Prostate gland (tissue), 2 donors: ENCODE results near the gene KPNA2. TPM values are rescaled to one million over a fixed set of nuclear protein-coding genes. Genes with fewer than 3 reads are reported as not detected.
"Not testable (repeated sequence)": the region's sequence is repeated elsewhere in the genome, so short reads cannot be mapped to it uniquely, and the experiment has no call there.

Source experiments
- DNase-seq: peaks from one replicate; pipeline ENCODE4 v3.0.0-alpha.2; 2019; ENCODE audit warnings: low spot score
- H3K27ac ChIP-seq, 2 donors: fragments of 200-600 bp; sonication (generic); 2 replicates each; pipeline ENCODE4 v1.5.1; 2017 to 2019
- H3K27me3 ChIP-seq: fragments of 200-600 bp; sonication (generic); replicated peaks from 2 replicates; pipeline ENCODE4 v1.5.1; 2019; ENCODE audit not compliant: insufficient read depth
- H3K36me3 ChIP-seq, 2 donors: fragments of 200-600 bp; sonication (generic); 1 replicate in 1 of 2; 2 replicates in 1 of 2; pipeline versions ENCODE4 v1.5.1 to v1.8.1; 2017 to 2019
- H3K4me1 ChIP-seq: fragments of 200-600 bp; sonication (generic); replicated peaks from 2 replicates; pipeline ENCODE4 v1.5.1; 2019
- H3K4me3 ChIP-seq, 2 donors: fragments of 200-600 bp; sonication (generic); 2 replicates each; pipeline ENCODE4 v1.5.1; 2017 to 2019
- H3K9me3 ChIP-seq: fragments of 200-600 bp; sonication (generic); 2 replicates; pipeline ENCODE4 v1.5.1; 2017
- CTCF ChIP-seq, 4 experiments: fragments of 200-600 bp in 2 of 4; fragments of 450-650 bp in 2 of 4; sonication (generic) in 2 of 4; IDR thresholded peaks; 1 replicate in 3 of 4; 2 replicates in 1 of 4; pipeline ENCODE4 v1.5.1; 2016 to 2019; ENCODE audit warnings: antibody characterized with exemption in 4 of 4, mild to moderate bottlenecking in 2 of 4, moderate library complexity in 2 of 4
- POLR2A ChIP-seq: fragments of 450-650 bp; IDR thresholded peaks from one replicate; pipeline ENCODE4 v1.6.1; 2016; ENCODE audit warnings: antibody characterized with exemption, mild to moderate bottlenecking
- POLR2AphosphoS5 ChIP-seq: sonication (generic); formaldehyde crosslinking; IDR thresholded peaks from one replicate; pipeline ENCODE4 v1.6.1; 2017; ENCODE audit warnings: antibody characterized with exemption
- WGBS: methylation state at CpG from one replicate; pipeline ENCODE4 v1.1.5; 2018; 5-methylcytosine and 5-hydroxymethylcytosine counted together
- intact Hi-C: fragments of 100-400 bp; cut with DNase I; formaldehyde crosslinking; loops from one replicate; pipeline ENCODE4 v1.14.2; 2022
- total RNA-seq, 2 donors: library from RNA; depleted of rRNA; stranded (reverse); fragments of >200 nt; gene quantifications; one replicate each; pipeline ENCODE4 v1.1.0, GENCODE V29; 2016

The KPNA2 gene
- total RNA-seq, 2 donors from 2014 or later, result 13.4 to 68.4 TPM

GRCh38 chr17:68015081-68015723, 20.3 kb upstream of the KPNA2 start:
- Histone ChIP-seq H3K4me3 (no peak overlapping the region), H3K4me1 (no peaks in the 10 kb centered on the region), H3K27me3 (no peaks in the 10 kb centered on the region), H3K36me3 (no peaks in the 10 kb centered on the region), H3K9me3 (no peaks in the 10 kb centered on the region), H3K27ac (no peak overlapping the region)
- WGBS, result 81% methylated on average over 11 of the region's 11 CpGs
- intact Hi-C loops, result loop anchor here (10.0 kb wide), 1 partner anchor 50 kb away; no protein-coding TSS in a partner anchor
- DNase-seq, result no peak
- TF ChIP-seq POLR2A (no peak), POLR2AphosphoS5 (no peak), CTCF (IDR thresholded peaks at IDR 0.05) (no peak)

DNA sequence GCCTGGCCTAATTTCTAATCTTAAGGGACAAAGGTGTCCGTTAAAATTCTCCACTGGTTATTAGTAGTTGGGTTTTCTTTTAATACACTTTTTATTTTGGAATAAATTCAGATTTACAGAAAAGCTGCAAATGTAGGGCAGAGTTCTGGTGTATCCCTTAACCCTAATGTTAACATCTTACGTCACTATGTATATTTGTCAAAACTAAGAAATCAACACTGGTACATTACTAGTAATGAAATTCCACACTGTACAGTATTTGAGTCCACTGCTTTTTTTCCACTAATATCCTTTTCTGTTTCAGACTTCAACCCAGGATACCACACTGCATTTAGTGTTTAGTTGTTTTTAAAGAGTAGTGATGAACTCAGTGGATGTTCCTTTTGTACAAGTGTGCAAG, 18.7 kb upstream of the KPNA2 start:
- Histone ChIP-seq H3K27me3 (no peaks in the 10 kb centered on the region), H3K27ac (no peak overlapping the region), H3K4me3 (no peak overlapping the region), H3K4me1 (no peaks in the 10 kb centered on the region), H3K9me3 (no peaks in the 10 kb centered on the region), H3K36me3 (no peaks in the 10 kb centered on the region)
- WGBS, result 95% methylated on average over 2 of the region's 2 CpGs
- intact Hi-C loops, result loop anchor here (10.0 kb wide), 1 partner anchor 52 kb away; no protein-coding TSS in a partner anchor
- DNase-seq, result no peak
- TF ChIP-seq POLR2AphosphoS5 (no peak), CTCF (IDR thresholded peaks at IDR 0.05) (no peak), POLR2A (no peak)

DNA sequence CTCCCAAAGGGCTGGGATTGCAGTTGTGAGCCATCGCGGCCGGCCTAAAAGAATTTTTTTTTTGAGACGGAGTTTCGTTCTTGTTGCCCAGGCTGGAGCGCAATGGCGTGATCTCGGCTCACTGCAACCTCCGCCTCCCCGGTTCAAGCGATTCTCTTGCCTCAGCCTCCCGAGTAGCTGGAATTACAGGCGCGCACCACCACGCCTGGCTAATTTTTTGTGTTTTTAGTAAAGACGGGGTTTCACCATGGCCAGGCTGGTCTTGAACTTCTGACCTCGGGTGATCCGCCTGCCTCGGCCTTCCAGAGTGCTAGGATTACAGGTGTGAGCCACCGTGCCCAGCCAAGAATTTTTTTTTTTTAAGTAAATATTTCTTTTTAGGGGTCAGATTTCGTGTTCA, 17.0 kb upstream of the KPNA2 start:
- not testable (repeated sequence) for H3K36me3 ChIP-seq, H3K27me3 ChIP-seq, H3K9me3 ChIP-seq, H3K27ac ChIP-seq, H3K4me1 ChIP-seq, DNase-seq, H3K4me3 ChIP-seq
- WGBS, result 86% methylated on average over 21 of the region's 21 CpGs
- intact Hi-C loops, result loop anchor here (10.0 kb wide), 1 partner anchor 54 kb away; no protein-coding TSS in a partner anchor

- intact Hi-C loops, result loop anchor here (10.0 kb wide), 1 partner anchor 55 kb away; no protein-coding TSS in a partner anchor
- Histone ChIP-seq H3K4me1 (no peaks in the 10 kb centered on the region), H3K27ac (no peak overlapping the region), H3K27me3 (no peaks in the 10 kb centered on the region), H3K36me3 (no peaks in the 10 kb centered on the region), H3K9me3 (no peaks in the 10 kb centered on the region), H3K4me3 (no peak overlapping the region)
- WGBS, result 81% methylated on average over 9 of the region's 9 CpGs
- no peak for DNase-seq
- TF ChIP-seq POLR2A (no peak), CTCF (IDR thresholded peaks at IDR 0.05) (no peak), POLR2AphosphoS5 (no peak)
These were observed 16.2 kb upstream of the KPNA2 start for GRCh38 chr17:68019336-68019674.

DNA sequence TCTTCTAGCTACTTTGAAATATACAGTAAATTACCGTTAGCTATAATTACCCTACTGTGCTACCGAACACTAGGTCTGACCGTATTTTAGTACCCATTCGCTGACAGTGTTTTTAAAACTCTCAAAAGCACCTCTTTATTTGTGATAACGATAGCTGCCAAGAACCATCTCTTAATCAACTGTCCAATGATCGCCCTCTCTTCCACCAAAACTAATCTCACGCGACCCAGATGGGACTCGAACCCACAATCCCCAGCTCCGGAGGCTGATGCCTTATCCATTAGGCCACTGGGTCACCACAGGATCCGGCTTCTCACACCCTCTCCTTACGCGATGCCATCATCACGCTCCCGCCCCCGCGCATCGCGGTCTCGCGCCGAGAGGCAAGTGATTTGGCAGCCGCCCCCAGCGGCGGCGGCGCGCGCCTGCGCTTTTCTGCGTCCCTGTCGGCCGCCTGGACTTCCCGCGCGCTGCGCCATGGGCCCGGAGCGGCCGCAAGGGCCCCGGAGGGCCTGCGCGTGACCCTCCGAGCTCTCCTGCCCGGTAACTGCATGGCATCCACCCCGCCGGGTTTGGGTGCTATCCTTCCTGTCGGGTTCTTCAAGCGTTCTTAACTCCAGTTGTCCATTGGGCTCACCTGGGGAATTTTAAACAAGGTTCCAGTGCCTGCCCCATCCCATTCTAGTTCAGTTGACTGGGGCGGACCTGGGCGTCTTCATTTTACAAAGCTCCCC, 15.7 kb upstream of the KPNA2 start:
- Histone ChIP-seq H3K36me3 (no peaks in the 10 kb centered on the region), H3K27me3 (no peaks in the 10 kb centered on the region), H3K9me3 (no peaks in the 10 kb centered on the region), H3K4me1 (no peaks in the 10 kb centered on the region), H3K27ac (peak overlapping the region; percentile 83 to 90), H3K4me3 (peak overlapping the region; percentile 47 to 49)
- intact Hi-C loops, result loop anchor here (10.0 kb wide), 1 partner anchor 55 kb away; no protein-coding TSS in a partner anchor
- WGBS, result 2% methylated on average over 47 of the region's 51 CpGs
- DNase-seq, result peak; percentile 94
- TF ChIP-seq POLR2A (peak; percentile 41), POLR2AphosphoS5 (peak; percentile 94), CTCF (IDR thresholded peaks at IDR 0.05) (peak; percentile 34 to 81 (median 56))
